NCI-H128 (cell line): ENCODE results near the gene PDZRN3.

ENCODE experiments used
- DNase-seq: peaks from one replicate; lab custom pipeline; 2025; ENCODE audit not compliant: unreplicated experiment; lab: John Stamatoyannopoulos, UW

PDZRN3 gene

DNA sequence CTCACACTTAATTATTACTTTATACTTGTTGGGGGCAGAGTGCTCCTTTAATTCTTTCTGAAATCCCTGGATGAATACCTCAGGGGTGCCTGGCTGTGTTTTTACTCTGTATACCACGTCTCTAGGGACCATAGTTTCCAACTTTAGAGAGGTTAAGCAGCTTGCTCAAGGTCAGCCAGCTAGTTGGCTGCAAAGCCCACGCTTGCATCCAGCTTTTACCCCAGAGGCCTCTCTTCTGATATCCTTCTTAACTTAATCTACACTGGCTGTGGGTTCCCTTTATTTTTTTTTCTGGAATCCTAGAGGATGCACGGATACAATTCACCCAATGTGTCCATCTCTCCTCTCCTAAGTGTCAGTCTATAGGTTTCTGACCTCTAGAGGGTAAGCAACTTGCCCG is 1.4 kb downstream of the PDZRN3 start:
- no peak for DNase-seq

DNA sequence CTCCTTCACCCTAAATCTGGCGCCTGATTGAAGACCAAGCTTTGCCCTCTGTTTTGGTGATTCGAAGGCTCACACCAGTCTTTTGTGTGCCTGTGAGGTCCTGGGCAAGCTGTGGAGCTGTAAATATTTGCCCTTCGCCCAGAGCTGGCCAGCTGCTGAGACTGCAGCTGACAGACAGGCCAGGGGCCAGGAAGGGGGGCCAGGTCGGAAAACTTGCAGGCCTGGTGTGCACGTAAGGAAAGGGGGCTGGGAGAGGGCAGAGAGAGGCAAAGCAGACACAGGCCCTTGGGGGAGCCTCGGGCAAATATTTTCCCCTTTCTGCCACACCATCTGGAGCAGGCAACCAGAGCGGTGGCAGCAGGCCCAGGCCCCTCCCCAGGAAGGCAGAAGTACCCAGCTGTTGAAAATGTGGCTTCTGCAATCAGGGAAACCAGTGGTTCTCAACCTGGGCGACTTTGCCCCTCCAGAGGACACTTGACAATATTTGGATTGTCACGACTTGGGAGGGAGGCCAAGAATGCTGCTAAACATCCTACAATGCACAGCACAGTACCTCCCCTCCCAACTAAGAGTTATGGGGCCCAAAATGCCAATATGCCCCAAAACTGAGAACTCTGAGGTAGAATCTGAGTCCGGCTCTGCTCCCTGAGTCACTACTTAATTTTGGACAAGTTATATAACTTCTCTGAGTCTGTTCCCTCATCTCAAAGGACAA is 2.5 kb downstream of the PDZRN3 start:
- DNase-seq: no peak

DNA sequence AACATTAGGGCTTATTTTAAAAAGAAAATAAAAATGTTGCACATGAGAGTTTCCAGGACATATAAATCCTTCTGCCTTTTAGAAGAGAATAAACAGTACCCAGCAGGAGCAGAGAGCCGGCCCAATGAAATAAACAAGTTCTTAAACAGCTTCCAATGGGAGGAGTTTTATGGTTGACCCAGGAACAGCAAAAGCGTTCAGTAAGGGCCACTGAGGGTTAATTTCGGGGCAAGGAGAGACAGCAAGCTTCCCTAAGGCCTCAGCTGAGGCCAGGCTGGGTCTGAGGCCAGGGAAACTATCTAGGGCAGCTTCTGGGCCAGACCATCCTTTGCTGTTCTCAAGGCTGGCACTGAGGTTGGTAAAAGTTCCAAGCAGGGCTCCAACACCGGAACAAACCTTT is 3.4 kb downstream of the PDZRN3 start:
- DNase-seq: no peak

DNA sequence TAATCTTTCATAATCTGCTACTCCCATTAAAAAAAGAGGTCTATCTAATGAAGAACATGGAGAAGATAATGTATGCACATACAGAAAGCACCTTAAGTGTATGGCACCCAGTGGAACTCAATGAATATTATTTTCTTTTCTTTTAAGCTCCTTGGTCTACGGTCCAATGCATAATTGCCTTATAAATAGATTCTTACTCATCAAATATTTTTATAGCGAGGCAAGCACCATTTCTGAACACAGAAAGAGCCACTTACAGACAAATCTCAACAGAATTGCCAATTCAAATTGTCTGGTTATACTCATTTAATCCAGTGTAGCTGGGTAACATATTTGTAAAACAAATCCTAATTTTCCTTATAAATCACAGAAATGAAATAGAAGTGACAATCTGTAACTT is 6.3 kb downstream of the PDZRN3 start:
- DNase-seq: no peak

- no peak for DNase-seq
Observed at GRCh38 chr3:73616056-73616455, 8.7 kb downstream of the PDZRN3 start.

GRCh38 chr3:73614419-73614818 is 10.3 kb downstream of the PDZRN3 start:
- DNase-seq: no peak

GRCh38 chr3:73611176-73611575 is 13.6 kb downstream of the PDZRN3 start:
- no peak for DNase-seq

GRCh38 chr3:73610493-73610892 is 14.2 kb downstream of the PDZRN3 start:
- no peak for DNase-seq

DNA sequence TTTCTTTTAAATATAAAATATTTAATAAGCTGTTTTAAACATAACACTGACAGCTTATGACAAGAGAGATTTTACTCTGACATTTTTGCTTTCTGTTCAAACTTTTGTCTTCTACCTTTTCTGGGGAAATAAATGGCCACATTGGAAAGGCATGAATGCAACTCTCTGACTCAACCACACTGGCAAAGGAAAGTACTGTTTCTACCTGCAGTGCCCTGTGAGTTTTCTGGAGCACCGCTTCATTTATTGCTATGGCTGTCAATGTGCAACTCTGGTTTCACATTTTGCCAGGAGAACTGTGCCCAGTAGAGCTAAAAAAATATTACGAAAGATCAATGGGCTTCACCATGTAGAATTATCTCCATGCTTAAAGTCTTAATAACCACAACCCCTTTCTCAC is 15.1 kb downstream of the PDZRN3 start:
- no peak for DNase-seq

GRCh38 chr3:73609315-73609641 is 15.5 kb downstream of the PDZRN3 start:
- DNase-seq: no peak

DNA sequence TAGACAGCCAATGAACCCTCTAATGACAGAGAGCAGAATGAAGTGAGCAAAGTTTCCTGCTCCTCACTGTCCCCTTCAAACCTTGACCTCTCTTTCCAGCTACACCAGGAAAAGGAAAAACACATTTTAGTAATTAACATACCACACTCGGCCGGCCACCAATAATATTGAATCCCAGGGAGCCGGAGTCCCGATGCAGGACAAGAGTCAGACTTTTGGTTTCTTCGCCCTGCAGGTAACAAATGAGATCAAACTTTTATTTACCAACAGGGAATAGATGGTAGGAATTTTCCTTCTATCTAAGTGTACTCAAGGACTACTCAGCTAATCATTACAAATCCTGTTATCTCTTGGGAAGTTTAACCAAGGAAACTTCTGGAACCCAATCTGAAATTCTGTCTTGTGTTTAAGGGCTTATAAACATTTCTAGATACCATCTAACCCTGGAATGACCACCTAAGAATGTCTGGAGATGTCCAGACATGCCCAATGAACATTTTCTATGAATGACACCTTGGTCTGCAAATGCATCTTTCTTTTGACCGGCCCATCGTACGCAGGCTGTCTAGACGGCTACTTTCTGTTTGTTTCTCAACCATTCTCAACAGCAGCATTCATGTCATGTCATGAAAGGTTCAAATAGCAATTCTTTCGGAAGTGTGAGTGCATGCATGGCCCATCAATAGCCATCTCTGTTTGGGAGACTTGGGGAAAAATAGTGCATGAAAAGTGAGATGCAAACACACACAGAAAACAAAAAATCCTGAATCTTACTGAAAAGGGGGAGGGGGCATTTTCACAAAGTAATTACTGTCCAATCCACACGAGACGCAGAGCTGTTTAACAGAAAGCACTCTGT is 16.1 kb downstream of the PDZRN3 start:
- no peak for DNase-seq

DNA sequence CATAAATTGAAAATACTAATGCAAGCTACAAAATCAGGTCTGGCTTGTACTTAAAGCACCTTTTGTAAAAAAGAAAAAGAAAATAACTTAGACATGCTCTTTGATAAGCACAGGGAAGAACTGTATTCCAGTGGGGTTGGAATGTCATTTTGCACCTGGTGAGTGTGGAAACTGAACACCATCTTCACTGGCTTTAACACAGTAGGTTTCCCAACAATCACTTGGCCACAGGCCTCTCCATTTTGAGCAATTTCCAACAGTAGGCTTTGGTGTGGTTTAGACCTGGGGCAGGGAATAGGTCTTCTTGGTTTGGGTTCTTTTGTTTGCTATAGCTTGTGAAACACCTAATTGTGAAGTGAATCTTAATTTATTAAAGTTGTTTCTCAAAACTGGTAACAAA is 18.9 kb downstream of the PDZRN3 start:
- DNase-seq: no peak

GRCh38 chr3:73605412-73605811 is 19.3 kb downstream of the PDZRN3 start:
- no peak for DNase-seq

DNA sequence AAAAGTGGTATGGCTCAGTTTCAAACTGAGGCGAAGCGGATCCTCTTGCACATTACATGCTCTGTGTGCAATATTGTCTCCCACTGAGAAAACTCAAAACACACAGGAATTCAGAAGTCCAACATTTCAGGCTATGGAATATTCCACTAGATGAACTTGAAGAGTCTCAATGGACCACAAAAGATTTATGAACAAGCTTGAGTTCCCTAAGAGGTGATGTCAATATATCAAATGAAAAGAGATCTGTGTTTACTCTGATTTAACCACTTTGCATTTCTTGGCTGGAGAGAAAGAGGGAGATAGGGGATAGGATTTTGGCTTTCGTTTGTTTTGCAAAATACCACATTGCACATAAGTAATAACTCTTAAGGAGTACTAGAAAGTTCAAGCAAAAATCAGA is 20.3 kb downstream of the PDZRN3 start:
- no peak for DNase-seq

DNA sequence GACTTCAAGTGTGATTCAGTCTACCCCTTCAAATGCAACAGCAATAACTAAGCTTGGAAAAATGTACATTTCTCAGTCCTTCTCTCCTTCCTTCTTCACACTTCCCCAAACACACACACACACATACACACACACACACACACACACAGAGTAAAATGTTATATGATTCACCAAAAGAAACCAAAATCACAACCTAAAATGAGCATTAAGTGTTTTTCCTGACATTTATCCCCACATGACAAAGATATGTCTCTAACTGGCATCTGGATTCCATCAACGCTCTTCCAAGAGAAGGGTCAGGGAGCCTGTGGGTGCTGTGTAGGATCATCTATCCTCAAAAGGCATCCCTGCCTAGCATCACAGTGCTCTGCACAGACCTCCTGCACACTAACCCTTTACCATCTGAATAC is 21.0 kb downstream of the PDZRN3 start:
- no peak for DNase-seq

- DNase-seq: no peak
Observed at GRCh38 chr3:73602170-73602569, 22.6 kb downstream of the PDZRN3 start.

DNA sequence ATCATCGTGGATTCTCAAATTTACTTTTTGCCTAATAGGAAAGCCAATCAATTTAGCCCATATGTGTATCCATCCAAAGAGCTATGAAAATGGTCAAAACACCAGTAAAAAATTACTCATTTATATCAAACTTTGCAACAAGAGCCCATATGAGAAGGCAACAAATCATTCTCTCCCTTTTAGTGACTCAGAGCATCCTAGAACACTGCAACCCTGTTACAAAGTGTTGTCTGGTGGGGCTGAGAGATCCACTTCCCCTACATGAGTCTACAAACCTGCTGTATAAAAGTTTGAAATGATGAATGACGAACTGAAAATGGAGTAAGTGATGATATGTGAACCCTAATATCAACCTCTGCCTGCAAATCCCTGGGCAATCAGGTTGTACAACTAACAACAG is 23.3 kb downstream of the PDZRN3 start:
- DNase-seq: no peak

DNA sequence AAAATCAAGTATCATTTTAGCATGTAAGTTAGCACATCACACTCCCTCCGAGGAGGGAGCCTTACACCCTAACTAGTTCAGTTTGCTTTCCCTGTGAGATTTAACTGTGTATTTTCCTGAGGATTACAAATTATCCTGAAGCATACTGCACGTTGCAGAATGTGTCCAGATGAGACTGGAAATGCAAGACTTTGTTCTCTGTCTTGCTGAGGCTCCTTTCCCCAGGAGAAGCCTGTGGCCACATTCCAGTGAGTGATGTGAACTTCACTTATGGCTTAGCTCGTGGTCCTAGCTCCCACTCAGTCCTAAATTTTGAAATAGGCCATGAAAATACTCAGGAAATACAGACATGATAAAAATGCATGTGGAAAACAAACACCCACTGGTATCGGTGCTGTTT is 23.7 kb downstream of the PDZRN3 start:
- no peak for DNase-seq

DNA sequence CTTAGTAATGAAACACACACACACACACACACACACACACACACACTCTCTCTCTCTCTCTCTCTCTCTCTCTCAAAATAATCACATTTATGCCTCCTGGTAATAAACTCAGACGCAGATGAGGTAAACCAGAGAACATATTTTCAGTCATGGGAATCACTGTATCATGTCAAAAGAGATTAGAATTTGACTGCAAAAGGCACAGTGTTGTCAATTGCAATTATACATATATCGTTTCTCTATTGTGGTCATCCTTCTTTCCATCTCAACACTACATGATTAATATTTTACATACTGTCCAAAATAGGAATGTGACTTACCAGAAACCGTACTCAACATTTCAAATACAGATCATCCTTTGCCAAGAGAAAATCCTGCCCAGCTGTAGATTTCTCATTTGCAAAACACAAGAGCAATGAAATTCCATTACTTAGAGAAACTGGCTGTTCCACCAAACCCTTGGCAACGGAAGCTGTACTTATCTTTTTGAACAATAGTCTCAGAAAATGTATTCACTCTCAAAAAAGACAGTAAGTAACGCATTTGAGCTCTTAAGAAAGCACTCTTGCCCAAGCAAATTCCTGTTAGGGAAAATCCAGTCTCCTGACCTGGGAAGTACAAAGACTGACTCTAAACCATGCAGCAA is 24.3 kb downstream of the PDZRN3 start:
- DNase-seq: no peak

DNA sequence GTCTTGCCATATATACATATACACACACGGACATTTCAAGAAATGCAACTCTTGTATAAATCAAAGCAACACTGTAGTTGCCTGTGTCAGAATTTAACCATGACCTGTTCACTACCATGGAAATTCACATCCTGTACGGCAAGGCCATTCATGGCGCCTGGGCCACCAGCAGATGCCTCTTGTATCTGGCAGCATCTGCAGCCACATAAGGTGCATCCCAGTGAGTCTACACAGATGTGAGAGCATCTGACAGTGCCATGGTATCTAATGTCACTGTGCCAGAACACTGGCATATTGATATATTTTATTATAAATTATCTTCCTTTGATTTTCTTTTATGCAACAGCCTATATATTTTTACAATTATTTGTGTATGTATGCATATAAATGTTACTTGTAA is 25.1 kb downstream of the PDZRN3 start:
- no peak for DNase-seq

GRCh38 chr3:73597476-73597875 is 27.3 kb downstream of the PDZRN3 start:
- DNase-seq: no peak
